Sigmoid colon (tissue), 7 donors: ENCODE results near the gene KIF1A. TPM values are rescaled to one million over a fixed set of nuclear protein-coding genes. Genes with fewer than 3 reads are reported as not detected.
A peak's percentile ranks its signal among the peaks of the same experiment; 100 is the strongest.

ENCODE experiments used
- DNase-seq: peaks from one replicate; pipeline ENCODE4 v3.0.0-alpha.2; 2019
- H3K27ac ChIP-seq, 4 donors: fragments of 200-600 bp; sonication (generic); one replicate each; pipeline ENCODE4 v1.5.1; 2016 to 2019; ENCODE audit warnings: mild to moderate bottlenecking in 1 of 4
- H3K27me3 ChIP-seq, 3 donors: fragments of 200-600 bp; sonication (generic); one replicate each; pipeline ENCODE4 v1.5.1; 2019; ENCODE audit warnings: mild to moderate bottlenecking in 1 of 3
- H3K36me3 ChIP-seq, 4 donors: fragments of 200-600 bp; sonication (generic); one replicate each; pipeline ENCODE4 v1.5.1; 2016 to 2019
- H3K4me1 ChIP-seq, 4 donors: fragments of 200-600 bp; sonication (generic); one replicate each; pipeline ENCODE4 v1.5.1; 2017 to 2019
- H3K4me3 ChIP-seq, 4 donors: fragments of 200-600 bp; sonication (generic); one replicate each; pipeline ENCODE4 v1.5.1; 2017 to 2019; ENCODE audit warnings: mild to moderate bottlenecking in 2 of 4, moderate library complexity in 1 of 4
- H3K9me3 ChIP-seq, 4 donors: fragments of 200-600 bp in 3 of 4; sonication (generic) in 3 of 4; one replicate each; pipeline versions ENCODE4 v1.5.1 to v1.6.1; 2013 to 2019
- CTCF ChIP-seq, 4 experiments: fragments of 450-650 bp in 3 of 4; fragments of 200-600 bp in 1 of 4; IDR thresholded peaks; one replicate each; pipeline ENCODE4 v1.5.1; 2016 to 2019; ENCODE audit warnings: antibody characterized with exemption in 4 of 4, mild to moderate bottlenecking in 3 of 4, moderate library complexity in 2 of 4
- EP300 ChIP-seq, 4 donors: sonication (generic); formaldehyde crosslinking; IDR thresholded peaks; one replicate each; pipeline ENCODE4 v1.6.1; 2017; ENCODE audit warnings: antibody characterized with exemption in 4 of 4
- POLR2A ChIP-seq, 2 donors: fragments of 450-650 bp; IDR thresholded peaks; one replicate each; pipeline ENCODE4 v1.6.1; 2016; ENCODE audit warnings: antibody characterized with exemption in 2 of 2, mild to moderate bottlenecking in 2 of 2, moderate library complexity in 2 of 2
- POLR2AphosphoS5 ChIP-seq, 4 donors: sonication (generic); formaldehyde crosslinking; IDR thresholded peaks; one replicate each; pipeline ENCODE4 v1.6.1; 2017; ENCODE audit warnings: antibody characterized with exemption in 4 of 4
- WGBS, 2 donors: extraction: QIAGEN DNeasy Blood & Tissue Kit; methylation state at CpG; one replicate each; pipeline ENCODE4 v1.1.7; 2013; 5-methylcytosine and 5-hydroxymethylcytosine counted together
- intact Hi-C: fragments of 100-400 bp; cut with DNase I; formaldehyde crosslinking; loops from one replicate; pipeline ENCODE4 v1.15.1; 2023
- polyA plus RNA-seq, 3 donors: library from polyadenylated mRNA; stranded (reverse); fragments of 200-250 nt; gene quantifications; one replicate each; pipeline ENCODE4 v1.2.3, GENCODE V29; 2013
- total RNA-seq, 4 donors: library from RNA; depleted of rRNA; stranded (reverse); fragments of >200 nt; gene quantifications; one replicate each; pipeline ENCODE4 v1.1.0, GENCODE V29; 2016
- donor health status: healthy with polysubstance abuse.
- donor health status: Bipolar disorder and iron deficiency.
- donor health status: healthy.

The KIF1A gene
- total and polyA plus RNA-seq, 7 donors, result under 0.01 to 9.7 (median 4.4) TPM

- H3K4me3 ChIP-seq, result no peak overlapping the region
- no peaks in the 10 kb centered on the region for H3K36me3 ChIP-seq
- intact Hi-C loops, result no loop called here
- TF ChIP-seq CTCF (IDR thresholded peaks at IDR 0.05), result no peak
- no peak for TF ChIP-seq POLR2AphosphoS5 (IDR thresholded peaks at IDR 0.05)
- TF ChIP-seq EP300 (IDR thresholded peaks at IDR 0.05), result no peak
- no peak for TF ChIP-seq POLR2A (IDR thresholded peaks at IDR 0.05)
- 88 to 90% methylated on average over 17 of the region's 17 CpGs for WGBS, 2 donors
- no peaks in the 10 kb centered on the region for H3K4me1 ChIP-seq
- peaks cover 0 to 3% (median 0%) of the 10 kb centered on the region in 4 donors for H3K9me3 ChIP-seq
- peaks cover 0 to 3% (median 0%) of the 10 kb centered on the region in 3 donors for H3K27me3 ChIP-seq
- no peak overlapping the region for H3K27ac ChIP-seq
- DNase-seq, result peak; percentile 56
Observed at GRCh38 chr2:240811346-240812300, 8.4 kb downstream of the KIF1A start.

- Histone ChIP-seq H3K9me3 (peaks cover 0 to 5% (median 2%) of the 10 kb centered on the region in 4 donors), H3K4me3 (no peak overlapping the region), H3K27me3 (peaks cover 0 to 3% (median 0%) of the 10 kb centered on the region in 3 donors), H3K4me1 (no peaks in the 10 kb centered on the region), H3K27ac (no peak overlapping the region), H3K36me3 (no peaks in the 10 kb centered on the region)
- intact Hi-C loops, result no loop called here
- 92 to 94% methylated on average over 16 of the region's 16 CpGs for whole genome bisulfite sequencing, 2 donors
- TF ChIP-seq CTCF (IDR thresholded peaks at IDR 0.05) (no peak), EP300 (IDR thresholded peaks at IDR 0.05) (no peak), POLR2AphosphoS5 (IDR thresholded peaks at IDR 0.05) (no peak), POLR2A (IDR thresholded peaks at IDR 0.05) (no peak)
- DNase-seq, result peak; percentile 30
Observed at GRCh38 chr2:240810621-240811020, 9.4 kb downstream of the KIF1A start.

- 42 to 53% methylated on average over 6 of the region's 6 CpGs for WGBS, 2 donors
Observed at GRCh38 chr2:240810199-240810598, 9.8 kb downstream of the KIF1A start.

GRCh38 chr2:240809276-240809675 lies 10.7 kb downstream of the KIF1A start:
- WGBS, 2 donors, result 76 to 87% methylated on average over 9 of the region's 9 CpGs
- H3K9me3 ChIP-seq, result peaks cover 0 to 5% (median 1%) of the 10 kb centered on the region in 4 donors
- peak; percentile 24 for DNase-seq
- no peaks in the 10 kb centered on the region for H3K36me3 ChIP-seq
- intact Hi-C loops, result no loop called here
- H3K27me3 ChIP-seq, result no peaks in the 10 kb centered on the region
- no peaks in the 10 kb centered on the region for H3K4me1 ChIP-seq
- no peak overlapping the region for H3K4me3 ChIP-seq
- no peak overlapping the region for H3K27ac ChIP-seq
- TF ChIP-seq EP300 (IDR thresholded peaks at IDR 0.05) (no peak), POLR2A (IDR thresholded peaks at IDR 0.05) (no peak), CTCF (IDR thresholded peaks at IDR 0.05) (no peak), POLR2AphosphoS5 (IDR thresholded peaks at IDR 0.05) (no peak)

More at GRCh38 chr2:240810199-240810598, 9.8 kb downstream of the KIF1A start:
- H3K27me3 ChIP-seq, result no peaks in the 10 kb centered on the region
- DNase-seq, result no peak
- no peak overlapping the region for H3K4me3 ChIP-seq
- H3K4me1 ChIP-seq, result no peaks in the 10 kb centered on the region
- TF ChIP-seq EP300 (IDR thresholded peaks at IDR 0.05), result no peak
- TF ChIP-seq POLR2A (IDR thresholded peaks at IDR 0.05), result no peak
- TF ChIP-seq CTCF (IDR thresholded peaks at IDR 0.05), result no peak
- TF ChIP-seq POLR2AphosphoS5 (IDR thresholded peaks at IDR 0.05), result no peak
- intact Hi-C loops, result no loop called here
- H3K27ac ChIP-seq, result no peak overlapping the region
- H3K36me3 ChIP-seq, result no peaks in the 10 kb centered on the region
- H3K9me3 ChIP-seq, result peaks cover 0 to 5% (median 2%) of the 10 kb centered on the region in 4 donors
